ENCODE measurements around the gene MYMK.

The MYMK gene

GRCh38 chr9:133485531-133486260, 39.1 kb downstream of the MYMK start:
- no peak for DNase-seq (ENCODE audit: low spot score)

DNA sequence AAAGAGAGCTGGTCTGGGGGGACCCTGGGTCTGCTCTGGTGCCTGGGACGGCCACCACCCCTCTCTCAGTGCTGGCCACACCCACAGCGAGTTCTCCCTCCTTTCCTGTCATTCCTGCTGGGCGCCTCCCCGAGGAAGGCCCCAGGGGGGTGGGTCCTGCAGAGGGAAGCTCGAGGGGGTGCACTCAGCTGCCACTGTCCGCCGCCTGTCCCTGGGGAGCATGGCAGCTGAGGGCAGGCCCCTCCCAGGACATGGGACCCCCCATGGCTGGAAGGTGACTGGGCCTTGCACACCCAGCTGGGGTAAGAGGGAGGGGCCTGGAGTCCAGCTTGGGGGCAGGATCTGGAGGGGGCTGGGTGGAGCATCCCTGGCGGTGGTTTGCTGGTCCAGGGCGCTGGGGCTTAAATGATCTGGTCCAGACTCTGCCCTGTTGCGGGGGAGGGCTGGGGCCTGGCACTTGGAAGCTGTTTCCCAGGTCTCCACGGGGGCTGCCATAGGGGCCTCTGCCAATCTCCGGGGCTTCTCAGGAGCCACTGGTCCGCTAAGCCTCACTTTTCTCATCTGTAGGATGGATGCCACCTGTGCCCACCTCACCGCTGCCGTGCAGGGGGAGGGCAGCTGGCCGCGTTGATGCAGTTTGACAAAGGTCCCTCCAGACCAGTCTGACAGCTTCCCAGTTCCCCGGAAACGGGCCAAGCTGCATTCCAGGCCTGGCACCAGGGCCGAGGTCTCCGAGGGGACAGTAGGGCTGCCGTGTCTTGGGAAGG, 39.9 kb downstream of the MYMK start:
- no peak for DNase-seq (ENCODE audit: low spot score)

DNA sequence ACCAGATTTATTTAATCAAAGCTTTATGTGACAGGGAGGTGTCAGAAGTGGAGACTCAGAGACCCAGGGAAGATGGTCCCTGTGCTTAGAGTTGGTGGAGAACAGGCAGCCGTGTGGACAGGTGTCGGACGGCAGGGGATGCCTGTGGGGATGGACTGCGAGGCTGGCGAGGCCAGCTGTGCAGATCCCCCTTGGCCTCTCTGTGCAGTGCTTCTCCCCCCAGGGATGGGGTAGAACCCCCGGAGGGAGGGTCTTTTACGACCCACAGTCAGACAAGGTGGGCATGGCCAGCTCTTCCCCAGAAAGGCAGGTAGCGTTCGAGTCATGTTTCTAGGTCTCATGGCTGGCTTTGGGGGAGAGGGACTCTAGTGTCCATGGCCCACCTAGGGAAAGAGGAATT, 41.1 kb downstream of the MYMK start:
- no peak for DNase-seq (ENCODE audit: low spot score)

DNA sequence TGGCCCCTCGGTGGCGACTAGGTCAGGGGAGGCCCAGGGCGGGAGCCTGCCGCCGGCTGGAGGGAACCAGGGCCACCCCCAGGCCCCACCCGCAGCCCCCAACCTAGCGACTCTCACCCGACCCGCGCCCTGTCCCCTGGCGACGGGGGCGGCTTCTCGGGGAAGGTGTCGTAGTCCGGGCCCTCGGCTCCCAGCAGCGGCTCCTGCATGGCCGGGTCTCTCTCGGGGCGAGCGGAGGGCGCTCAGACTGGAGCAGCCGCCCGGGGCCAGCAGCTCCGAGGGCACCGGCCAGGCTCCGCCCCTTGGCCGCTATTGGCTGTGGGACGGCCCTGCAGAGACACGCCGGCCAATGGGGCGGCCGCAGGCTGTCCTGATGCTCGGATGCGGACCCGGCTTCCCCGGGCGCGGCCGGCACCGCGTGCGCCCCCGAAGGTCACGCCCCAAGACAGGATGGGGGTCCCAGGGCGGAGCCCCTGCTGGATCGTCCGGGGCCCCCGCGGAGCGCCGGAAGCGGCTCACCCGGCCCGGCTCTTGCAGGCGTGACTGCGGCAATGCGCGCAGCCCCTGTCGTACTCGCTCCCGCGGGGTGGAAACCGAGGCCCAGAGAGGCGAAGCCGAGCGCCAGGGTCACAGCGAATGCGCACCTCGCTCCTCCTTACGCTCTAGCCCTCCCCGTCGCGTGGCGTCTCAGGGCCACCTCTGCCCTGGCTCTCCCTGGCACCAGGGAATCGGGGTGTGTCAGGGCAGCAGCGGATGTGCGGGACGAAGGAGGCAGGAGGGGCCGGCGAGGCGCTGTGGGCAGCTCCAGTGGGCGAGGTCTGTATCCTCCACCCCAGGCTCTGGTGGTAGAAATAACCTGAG, 45.7 kb downstream of the MYMK start, which contains the start of gene SLC2A6:
Gene SLC2A6 (minus strand): TSS at position 249 of the 861 bp plus-strand sequence. CDS start 40 bp downstream, at position 209.
- peak; percentile 89 for DNase-seq (ENCODE audit: low spot score)

- DNase-seq (ENCODE audit: low spot score): peak; percentile 70
These were observed 46.5 kb downstream of the MYMK start for GRCh38 chr9:133477992-133478850.

- no peak for DNase-seq (ENCODE audit: low spot score)
These were observed 47.3 kb downstream of the MYMK start for GRCh38 chr9:133477461-133477860.

DNA sequence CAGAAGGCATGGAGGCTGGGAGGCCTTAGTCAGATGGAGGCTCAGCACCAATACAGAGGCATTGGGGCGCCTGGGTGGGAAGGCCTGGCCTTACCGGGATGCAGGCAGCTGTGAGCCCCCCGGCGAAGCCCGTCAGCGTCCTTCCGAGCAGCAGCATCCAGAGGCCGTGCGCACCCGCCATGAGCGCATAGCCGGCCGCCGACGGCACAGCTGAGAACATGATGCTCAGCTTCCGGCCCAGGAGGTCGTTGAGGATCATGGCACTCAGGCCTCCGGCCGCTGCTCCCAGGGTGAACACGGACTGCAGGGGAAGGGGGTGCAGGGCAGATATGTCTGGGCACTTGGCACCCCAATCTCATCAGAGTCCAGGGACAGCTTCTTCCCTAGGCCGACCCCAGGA, 47.8 kb downstream of the MYMK start:
- no peak for DNase-seq (ENCODE audit: low spot score)

DNA sequence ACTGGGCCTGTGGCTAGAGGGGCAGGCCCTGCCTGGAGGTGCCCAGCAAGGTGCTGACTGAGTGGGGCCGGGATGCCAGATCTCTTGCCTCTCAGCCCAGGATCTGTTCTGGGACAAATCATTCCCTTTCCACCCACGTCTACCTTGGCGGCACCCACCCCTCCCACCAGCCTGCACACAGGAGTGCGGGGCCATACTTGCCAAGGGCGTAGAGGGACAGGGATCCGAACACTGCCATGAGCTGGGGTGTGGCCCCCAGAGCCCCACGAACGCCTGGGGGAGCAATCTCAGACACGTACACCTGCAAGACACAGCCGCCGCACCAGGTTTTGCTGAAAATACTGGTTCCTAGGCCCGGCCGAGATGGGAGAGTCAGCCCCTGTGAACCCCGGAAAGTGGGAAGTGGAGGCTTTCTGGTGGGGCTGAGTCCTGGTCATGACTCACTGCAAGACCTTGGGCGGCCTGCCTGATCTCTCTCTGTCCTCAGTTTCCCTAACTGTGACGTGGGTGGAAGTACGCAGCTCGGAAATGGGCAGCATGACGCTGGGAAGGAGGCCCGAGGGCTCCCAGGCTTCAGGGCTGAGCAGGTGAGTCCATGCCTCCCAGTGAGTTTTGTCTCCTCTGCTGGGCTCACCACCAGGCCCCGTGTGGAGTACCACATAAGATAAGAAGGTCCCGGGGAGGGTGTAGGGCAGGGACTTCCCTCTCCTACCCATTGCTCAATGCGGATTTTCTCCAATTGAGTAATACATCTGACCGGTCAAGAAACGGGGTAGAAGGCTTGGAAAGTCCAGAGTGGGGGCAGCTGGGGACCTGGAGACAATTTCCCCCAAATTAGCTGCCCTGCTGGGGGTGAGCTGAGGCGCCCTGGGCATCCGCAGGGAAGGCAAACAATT, 48.5 kb downstream of the MYMK start:
- no peak for DNase-seq (ENCODE audit: low spot score)

DNA sequence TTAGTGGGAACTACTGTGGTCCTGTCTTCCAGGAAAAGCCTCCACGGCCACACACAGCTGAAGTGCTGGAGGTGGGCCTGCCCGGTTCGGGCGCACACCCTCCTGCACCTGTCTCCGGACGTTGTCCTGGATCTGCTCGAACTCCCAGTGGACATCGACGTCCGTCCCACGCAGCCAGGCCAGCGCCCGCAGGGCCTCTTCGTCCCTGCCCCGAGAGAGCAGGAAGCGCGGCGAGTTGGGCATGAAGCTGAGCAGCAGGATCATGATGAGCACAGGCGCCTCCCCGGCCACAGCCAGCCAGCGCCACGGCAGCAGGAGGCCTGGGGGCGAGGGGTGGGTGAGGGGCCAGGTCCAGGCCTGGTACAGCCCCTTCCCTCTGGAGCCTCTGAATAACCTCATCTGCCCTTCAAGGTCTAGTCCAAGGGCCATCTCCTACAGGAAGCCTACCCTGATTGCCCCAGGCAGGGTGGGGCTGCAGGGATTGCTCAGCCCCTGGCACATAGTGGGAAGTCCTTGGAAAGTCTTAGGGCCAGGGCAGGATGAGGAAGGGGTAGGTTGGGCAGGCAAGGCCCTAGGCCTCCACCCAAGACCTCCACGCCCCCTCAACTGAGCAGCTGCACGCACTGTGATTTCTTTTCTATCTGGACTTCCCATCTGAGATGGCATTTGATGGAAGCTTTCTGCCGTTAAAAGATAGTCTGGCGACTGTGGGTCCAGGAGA, 49.3 kb downstream of the MYMK start:
- no peak for DNase-seq (ENCODE audit: low spot score)

GRCh38 chr9:133474853-133475252, 49.9 kb downstream of the MYMK start:
- no peak for DNase-seq (ENCODE audit: low spot score)

DNA sequence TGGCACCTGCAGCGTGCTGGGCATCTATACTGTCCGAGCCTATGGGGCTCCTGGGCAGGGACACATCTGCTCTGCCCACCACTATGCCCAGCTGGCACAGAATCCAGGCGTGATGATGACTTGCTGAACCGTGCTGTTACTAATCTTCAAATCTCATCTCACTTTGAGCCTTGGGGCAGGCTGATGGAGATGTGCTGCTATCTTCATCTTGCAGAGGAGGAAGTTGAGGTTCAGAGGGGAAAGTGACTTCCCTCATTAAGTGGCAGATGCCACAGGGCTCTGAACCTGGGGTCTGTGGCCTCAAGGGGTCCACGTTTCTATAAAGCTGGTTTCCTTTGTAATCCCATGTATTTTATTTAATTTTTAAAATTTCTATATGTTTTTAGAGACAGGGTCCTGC, 50.5 kb downstream of the MYMK start:
- DNase-seq (ENCODE audit: low spot score): no peak

- DNase-seq (ENCODE audit: low spot score): no peak
These were observed 51.0 kb downstream of the MYMK start for GRCh38 chr9:133473743-133474142.

DNA sequence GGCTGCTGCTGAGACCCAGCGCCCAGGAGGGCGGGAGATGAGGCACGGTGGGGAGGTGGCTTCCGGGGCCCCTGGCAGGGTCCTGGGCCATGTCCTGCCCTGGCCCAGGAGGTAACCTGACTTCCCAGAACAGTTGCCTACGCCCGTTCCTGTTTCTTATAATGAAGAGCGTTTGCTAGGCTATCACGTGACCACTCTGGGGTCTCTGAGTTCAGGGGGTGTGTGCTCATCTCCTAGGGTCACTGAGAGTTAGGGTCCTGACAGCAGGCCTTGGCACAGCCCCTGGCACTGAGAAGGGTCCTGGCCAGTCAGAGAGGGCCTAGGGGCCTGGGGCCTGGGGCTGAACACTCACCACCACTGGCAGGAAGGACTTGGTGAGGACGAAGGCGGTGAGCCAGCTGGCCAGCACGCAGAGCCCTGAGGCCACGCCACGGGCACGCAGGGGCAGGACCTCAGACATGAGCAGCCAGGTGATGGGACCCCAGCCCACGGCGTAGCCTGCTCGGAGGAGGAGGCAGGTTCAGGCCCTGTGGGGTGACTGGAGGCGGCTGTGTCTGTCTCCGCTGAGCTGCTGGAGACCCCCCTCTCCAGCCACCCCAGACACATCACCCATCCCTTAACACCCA, 51.9 kb downstream of the MYMK start:
- DNase-seq (ENCODE audit: low spot score): no peak

- no peak for DNase-seq (ENCODE audit: low spot score)
These were observed 52.5 kb downstream of the MYMK start for GRCh38 chr9:133472277-133472645.

DNA sequence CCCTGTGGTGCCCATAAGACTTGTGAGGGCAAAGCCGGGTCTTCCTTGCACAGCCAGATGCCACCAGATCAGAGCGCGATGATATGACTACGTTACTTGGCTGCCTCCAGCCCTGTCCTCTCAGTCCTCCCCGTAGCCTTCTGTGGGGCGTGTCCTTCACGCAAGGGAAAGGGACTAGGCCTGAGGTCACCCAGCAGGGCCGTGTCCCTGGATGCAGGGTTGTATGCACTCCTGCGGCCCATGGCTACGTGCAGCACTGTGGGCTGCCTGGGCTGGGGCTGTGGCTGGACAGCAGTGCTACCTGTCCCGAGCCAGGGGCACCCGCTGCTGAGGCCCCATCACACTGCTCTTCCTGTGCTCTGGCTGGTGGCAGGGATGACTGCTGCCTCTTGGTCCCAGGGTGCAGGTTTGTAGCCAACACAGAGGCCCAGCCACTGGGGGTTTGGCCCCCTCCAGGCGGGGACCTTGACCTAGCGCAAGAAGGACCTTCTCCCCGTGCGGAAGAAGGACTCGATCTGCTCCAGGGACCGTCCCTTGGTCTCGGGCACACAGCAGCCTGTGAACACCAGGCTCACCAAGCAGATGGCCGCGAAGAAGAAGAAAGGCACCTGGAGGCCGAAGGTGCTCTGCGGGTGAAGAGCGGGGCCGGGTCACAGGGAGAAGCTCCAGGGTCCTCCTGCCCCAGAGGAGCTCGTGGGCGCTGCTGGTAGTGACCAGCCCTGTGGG, 53.0 kb downstream of the MYMK start:
- DNase-seq (ENCODE audit: low spot score): no peak

- no peak for DNase-seq (ENCODE audit: low spot score)
These were observed 53.8 kb downstream of the MYMK start for GRCh38 chr9:133470988-133471387.

DNA sequence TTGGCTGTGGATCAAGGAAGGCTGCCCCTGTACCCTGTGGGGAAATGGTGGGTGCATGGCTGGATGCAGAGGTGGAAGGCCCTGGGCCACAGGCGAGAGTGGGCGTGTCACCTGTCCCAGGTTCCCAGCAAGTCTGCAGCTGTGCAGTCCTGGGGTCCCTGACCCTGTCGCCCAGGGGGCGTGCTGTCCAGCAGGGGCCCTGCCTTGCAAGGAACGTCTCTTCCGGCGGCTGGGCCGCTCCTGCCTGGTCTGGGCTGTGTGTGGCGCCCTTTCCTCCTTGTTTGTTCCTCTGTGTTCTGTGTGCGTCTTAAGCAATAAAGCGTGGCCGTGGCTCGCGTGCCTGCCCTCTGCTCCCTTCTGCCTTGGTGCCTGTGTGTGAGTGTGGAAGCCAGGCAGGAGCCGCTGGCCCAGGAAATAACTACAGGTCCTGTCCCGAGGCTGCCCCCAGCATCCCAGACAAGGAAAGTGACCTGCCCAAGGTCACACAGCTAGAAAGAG, 54.3 kb downstream of the MYMK start:
- DNase-seq (ENCODE audit: low spot score): peak; percentile 6

DNA sequence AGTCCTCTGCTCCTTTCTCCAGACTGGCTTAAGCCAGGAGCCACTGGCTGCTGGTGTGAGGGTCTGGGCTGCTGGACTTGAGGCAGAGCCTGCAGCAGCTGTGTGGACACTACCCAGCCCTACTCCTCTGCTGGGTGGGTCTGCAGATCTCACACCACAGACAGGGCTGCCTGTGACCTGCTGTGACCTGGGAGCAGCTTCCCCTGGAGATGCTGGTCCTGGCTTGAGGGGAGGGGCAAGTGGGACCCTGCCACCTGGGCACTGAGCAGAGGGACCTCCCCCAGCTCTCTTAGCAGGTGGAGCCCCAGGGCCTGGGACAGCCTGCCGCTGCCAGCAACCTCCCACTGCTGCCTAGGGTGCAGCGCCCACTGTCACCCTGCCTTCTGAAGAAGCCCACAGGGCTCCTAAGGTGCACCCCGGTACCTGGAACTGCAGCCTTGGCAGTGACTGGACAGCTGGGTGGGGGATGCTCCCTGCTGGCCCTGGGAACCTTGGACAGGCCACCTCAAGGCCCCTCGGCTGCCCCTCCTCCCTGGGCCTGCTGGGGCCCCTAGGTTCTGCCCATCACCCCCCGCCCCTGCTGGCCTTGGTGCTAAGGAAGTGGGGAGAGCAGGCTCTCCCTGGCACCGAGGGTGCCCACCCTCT, 55.9 kb downstream of the MYMK start:
- DNase-seq (ENCODE audit: low spot score): peak; percentile 14
